Effector memory CD4-positive, alpha-beta T cell (primary cell): ENCODE results near the gene SLC39A5.

Experiments used
- DNase-seq, 3 donors: peaks; one replicate each; pipeline ENCODE4 v3.0.0-alpha.2; 2020
- H3K27ac ChIP-seq: 2 replicates; pipeline ENCODE4 v1.7.0; 2013; ENCODE audit warnings: mild to moderate bottlenecking, low read length, moderate library complexity; ENCODE audit not compliant: insufficient read depth, poor library complexity, severe bottlenecking
- H3K27me3 ChIP-seq: replicated peaks from 2 replicates; pipeline ENCODE4 v1.7.0; 2013; ENCODE audit warnings: mild to moderate bottlenecking, low read length; ENCODE audit not compliant: insufficient read depth, control insufficient read depth, poor library complexity, severe bottlenecking
- H3K36me3 ChIP-seq: 2 replicates; pipeline ENCODE4 v1.7.0; 2013; ENCODE audit warnings: mild to moderate bottlenecking, low read length, moderate library complexity; ENCODE audit not compliant: control insufficient read depth, insufficient read depth
- H3K4me1 ChIP-seq: 2 replicates; pipeline ENCODE4 v1.7.0; 2013; ENCODE audit warnings: low read length, mild to moderate bottlenecking; ENCODE audit not compliant: control insufficient read depth, insufficient read depth, poor library complexity, severe bottlenecking
- H3K4me3 ChIP-seq: 2 replicates; pipeline ENCODE4 v1.7.0; 2013; ENCODE audit warnings: low read length, low read depth, mild to moderate bottlenecking; ENCODE audit not compliant: insufficient read depth, poor library complexity, severe bottlenecking
- H3K9me3 ChIP-seq: 2 replicates; pipeline ENCODE4 v1.7.0; 2013; ENCODE audit warnings: mild to moderate bottlenecking, low read length, moderate library complexity; ENCODE audit not compliant: control insufficient read depth
- total RNA-seq, 3 donors: gene quantifications; one replicate each; lab custom pipeline; 2026; lab: John Stamatoyannopoulos, UW

Gene SLC39A5
- 0.17 to 0.35 (median 0.19) reads per million in 3 donors for total RNA-seq

- Histone ChIP-seq H3K27me3 (no peaks in the 10 kb centered on the region), H3K9me3 (no peaks in the 10 kb centered on the region), H3K4me1 (no peaks in the 10 kb centered on the region), H3K4me3 (no peak within 1 kb of the TSS), H3K36me3 (no peaks in the 10 kb centered on the region), H3K27ac (no peak within 1 kb of the TSS)
- DNase-seq, result no peak
These were observed at the start of gene SLC39A5 for GRCh38 chr12:56229916-56230431. Gene SLC39A5, plus strand, starts transcription at chr12:56230051. Its CDS starts 1,224 bp downstream, at chr12:56231275.

- H3K4me3 ChIP-seq, result no peak overlapping the region
These were observed 42.9 kb upstream of the SLC39A5 start for GRCh38 chr12:56186957-56187356.

GRCh38 chr12:56188131-56188777 lies 41.6 kb upstream of the SLC39A5 start:
- Histone ChIP-seq H3K4me3 (peak overlapping the region; percentile 74), H3K9me3 (no peaks in the 10 kb centered on the region), H3K27me3 (no peaks in the 10 kb centered on the region), H3K4me1 (peaks cover 15% of the 10 kb centered on the region), H3K27ac (peak overlapping the region; percentile 75), H3K36me3 (peaks cover 15% of the 10 kb centered on the region)
- no peak for DNase-seq

More at GRCh38 chr12:56186957-56187356, 42.9 kb upstream of the SLC39A5 start:
- Histone ChIP-seq H3K36me3 (peaks cover 17% of the 10 kb centered on the region), H3K4me1 (peaks cover 15% of the 10 kb centered on the region), H3K27me3 (no peaks in the 10 kb centered on the region), H3K9me3 (no peaks in the 10 kb centered on the region), H3K27ac (peak overlapping the region; percentile 75)
- no peak for DNase-seq

- H3K27me3 ChIP-seq, result no peaks in the 10 kb centered on the region
- peak overlapping the region; percentile 74 for H3K4me3 ChIP-seq
- no peaks in the 10 kb centered on the region for H3K9me3 ChIP-seq
- H3K4me1 ChIP-seq, result peaks cover 15% of the 10 kb centered on the region
- DNase-seq, result peak in 1 of 3 donors; percentile 5
- peak overlapping the region; percentile 75 for H3K27ac ChIP-seq
- H3K36me3 ChIP-seq, result peaks cover 11% of the 10 kb centered on the region
These were observed 41.1 kb upstream of the SLC39A5 start for GRCh38 chr12:56188778-56189098.

GRCh38 chr12:56189099-56189917 lies 40.5 kb upstream of the SLC39A5 start, which contains the start of gene SMARCC2:
Gene SMARCC2, minus strand, starts transcription at chr12:56189483. Its CDS starts 22 bp downstream, at chr12:56189461.
- Histone ChIP-seq H3K9me3 (no peaks in the 10 kb centered on the region), H3K27me3 (no peaks in the 10 kb centered on the region), H3K4me3 (peak within 1 kb of the TSS; percentile 74), H3K27ac (peak within 1 kb of the TSS; percentile 85), H3K4me1 (peaks cover 15% of the 10 kb centered on the region), H3K36me3 (peaks cover 6% of the 10 kb centered on the region)
- DNase-seq, result peak; percentile 74 to 82 (median 78)

GRCh38 chr12:56189918-56190694 lies 39.7 kb upstream of the SLC39A5 start:
- no peaks in the 10 kb centered on the region for H3K9me3 ChIP-seq
- peak overlapping the region; percentile 71 for H3K4me3 ChIP-seq
- peaks cover 15% of the 10 kb centered on the region for H3K4me1 ChIP-seq
- no peaks in the 10 kb centered on the region for H3K27me3 ChIP-seq
- H3K27ac ChIP-seq, result peak overlapping the region; percentile 85
- peak; percentile 56 to 59 (median 59) for DNase-seq
- H3K36me3 ChIP-seq, result no peaks in the 10 kb centered on the region

- Histone ChIP-seq H3K27ac (peak overlapping the region; percentile 85), H3K9me3 (no peaks in the 10 kb centered on the region), H3K4me1 (peaks cover 15% of the 10 kb centered on the region), H3K36me3 (no peaks in the 10 kb centered on the region), H3K27me3 (no peaks in the 10 kb centered on the region), H3K4me3 (peak overlapping the region; percentile 71)
- no peak for DNase-seq
These were observed 39.1 kb upstream of the SLC39A5 start for GRCh38 chr12:56190695-56191155.

- Histone ChIP-seq H3K4me3 (no peak overlapping the region), H3K27me3 (no peaks in the 10 kb centered on the region)
- no peak for DNase-seq
These were observed 37.3 kb upstream of the SLC39A5 start for GRCh38 chr12:56192582-56192981.

GRCh38 chr12:56193025-56193578 lies 36.7 kb upstream of the SLC39A5 start:
- Histone ChIP-seq H3K27ac (no peak overlapping the region), H3K27me3 (no peaks in the 10 kb centered on the region), H3K36me3 (no peaks in the 10 kb centered on the region), H3K9me3 (no peaks in the 10 kb centered on the region), H3K4me3 (no peak overlapping the region), H3K4me1 (peaks cover 7% of the 10 kb centered on the region)
- peak; percentile 35 to 69 (median 36) for DNase-seq

More at GRCh38 chr12:56192582-56192981, 37.3 kb upstream of the SLC39A5 start:
- Histone ChIP-seq H3K4me1 (peaks cover 13% of the 10 kb centered on the region), H3K36me3 (no peaks in the 10 kb centered on the region), H3K27ac (no peak overlapping the region), H3K9me3 (no peaks in the 10 kb centered on the region)
